DMS153 treated with DMSO at 0.1 percent for 48 hours (cell line): Measurements from ENCODE around the gene LTA4H.

Source experiments
- DNase-seq: peaks from one replicate; lab custom pipeline; 2025; ENCODE audit not compliant: unreplicated experiment; lab: John Stamatoyannopoulos, UW

The LTA4H gene

GRCh38 chr12:96060041-96060440 is 24.7 kb upstream of the LTA4H start:
- DNase-seq: no peak

- DNase-seq: no peak
Observed at GRCh38 chr12:96057986-96058553, 22.7 kb upstream of the LTA4H start.

- no peak for DNase-seq
Observed at GRCh38 chr12:96056646-96057455, 21.5 kb upstream of the LTA4H start.

- no peak for DNase-seq
Observed at GRCh38 chr12:96054244-96054610, 18.8 kb upstream of the LTA4H start.

GRCh38 chr12:96053476-96054243 is 18.3 kb upstream of the LTA4H start:
- no peak for DNase-seq

- DNase-seq: no peak
Observed at GRCh38 chr12:96051756-96052485, 16.5 kb upstream of the LTA4H start.

- DNase-seq: no peak
Observed at GRCh38 chr12:96050139-96050538, 14.8 kb upstream of the LTA4H start.

- no peak for DNase-seq
Observed at GRCh38 chr12:96049101-96049500, 13.7 kb upstream of the LTA4H start.

GRCh38 chr12:96048393-96048969 is 13.1 kb upstream of the LTA4H start:
- no peak for DNase-seq

GRCh38 chr12:96047229-96048211 is 12.1 kb upstream of the LTA4H start:
- DNase-seq: peak; percentile 23

GRCh38 chr12:96046543-96047228 is 11.3 kb upstream of the LTA4H start:
- DNase-seq: no peak

- no peak for DNase-seq
Observed at GRCh38 chr12:96045566-96045965, 10.2 kb upstream of the LTA4H start.

- DNase-seq: no peak
Observed at GRCh38 chr12:96044943-96045290, 9.5 kb upstream of the LTA4H start.

GRCh38 chr12:96044017-96044942 is 8.9 kb upstream of the LTA4H start:
- DNase-seq: no peak

GRCh38 chr12:96041181-96041580 is 5.8 kb upstream of the LTA4H start:
- no peak for DNase-seq

GRCh38 chr12:96040305-96041133 is 5.1 kb upstream of the LTA4H start:
- no peak for DNase-seq

- DNase-seq: no peak
Observed at GRCh38 chr12:96039516-96039915, 4.1 kb upstream of the LTA4H start.
